ENCODE data around the gene POLR1G.

Gene POLR1G

GRCh38 chr19:45428384-45429231 is 22.2 kb downstream of the POLR1G start:
- TF ChIP-seq TAF1 (IDR thresholded peaks at IDR 0.05; ENCODE audit: low read depth), result no peak
- no peak for TF ChIP-seq REST (IDR thresholded peaks at IDR 0.05; ENCODE audit: low read depth)
- no peak for TF ChIP-seq NFIC (IDR thresholded peaks at IDR 0.05)
- 0 out of 2 replicates have a peak, but pooled peaks have one; percentile 51 for TF ChIP-seq ZBTB7A (IDR thresholded peaks at IDR 0.05; ENCODE audit: low read depth)
- TF ChIP-seq CREB1 (IDR thresholded peaks at IDR 0.05; ENCODE audit: low read depth), result no peak
- no peak for TF ChIP-seq YY1 (IDR thresholded peaks at IDR 0.05; ENCODE audit: low read depth)
- TF ChIP-seq MAX (IDR thresholded peaks at IDR 0.05), result no peak
- TF ChIP-seq EGR1 (IDR thresholded peaks at IDR 0.05), result no peak

GRCh38 chr19:45437328-45437727 is 30.9 kb downstream of the POLR1G start:
- TF ChIP-seq MAX (IDR thresholded peaks at IDR 0.05) (no peak), ZBTB7A (IDR thresholded peaks at IDR 0.05; ENCODE audit: low read depth) (no peak), TAF1 (IDR thresholded peaks at IDR 0.05; ENCODE audit: low read depth) (no peak), EP300 (IDR thresholded peaks at IDR 0.05; ENCODE audit: borderline replicate concordance) (no peak), NFIC (IDR thresholded peaks at IDR 0.05) (no peak), EGR1 (IDR thresholded peaks at IDR 0.05) (no peak), FOXM1 (IDR thresholded peaks at IDR 0.05; ENCODE audit: borderline replicate concordance, low read depth) (no peak)

GRCh38 chr19:45439190-45439568 is 32.7 kb downstream of the POLR1G start:
- TF ChIP-seq EP300 (IDR thresholded peaks at IDR 0.05; ENCODE audit: borderline replicate concordance), result no peak
- TF ChIP-seq MAX (IDR thresholded peaks at IDR 0.05), result no peak
- no peak for TF ChIP-seq ZBTB7A (IDR thresholded peaks at IDR 0.05; ENCODE audit: low read depth)
- no peak for TF ChIP-seq USF1 (IDR thresholded peaks at IDR 0.05)
- no peak for TF ChIP-seq NFIC (IDR thresholded peaks at IDR 0.05)
- no peak for TF ChIP-seq CEBPB (IDR thresholded peaks at IDR 0.05)
- no peak for TF ChIP-seq CREB1 (IDR thresholded peaks at IDR 0.05; ENCODE audit: low read depth)
- TF ChIP-seq FOXM1 (IDR thresholded peaks at IDR 0.05; ENCODE audit: borderline replicate concordance, low read depth), result no peak
- TF ChIP-seq TEAD4 (IDR thresholded peaks at IDR 0.05), result no peak
- TF ChIP-seq EGR1 (IDR thresholded peaks at IDR 0.05), result no peak
- no peak for TF ChIP-seq TAF1 (IDR thresholded peaks at IDR 0.05; ENCODE audit: low read depth)
- TF ChIP-seq RAD21 (IDR thresholded peaks at IDR 0.05; ENCODE audit: low read depth), result no peak
- TF ChIP-seq REST (IDR thresholded peaks at IDR 0.05; ENCODE audit: low read depth), result no peak

GRCh38 chr19:45439569-45440258 is 33.3 kb downstream of the POLR1G start:
- TF ChIP-seq REST (IDR thresholded peaks at IDR 0.05; ENCODE audit: low read depth) (no peak), EGR1 (IDR thresholded peaks at IDR 0.05) (no peak), FOXM1 (IDR thresholded peaks at IDR 0.05; ENCODE audit: borderline replicate concordance, low read depth) (no peak), TEAD4 (IDR thresholded peaks at IDR 0.05) (no peak), USF1 (IDR thresholded peaks at IDR 0.05) (no peak), YY1 (IDR thresholded peaks at IDR 0.05; ENCODE audit: low read depth) (peak; percentile 79), CREB1 (IDR thresholded peaks at IDR 0.05; ENCODE audit: low read depth) (no peak), EP300 (IDR thresholded peaks at IDR 0.05; ENCODE audit: borderline replicate concordance) (no peak), NFIC (IDR thresholded peaks at IDR 0.05) (no peak), TCF12 (IDR thresholded peaks at IDR 0.05; ENCODE audit: low read depth) (peak; percentile 16; the same call in 1 of the 2 replicates), MAX (IDR thresholded peaks at IDR 0.05) (0 out of 2 replicates have a peak, but pooled peaks have one; percentile 37), RAD21 (IDR thresholded peaks at IDR 0.05; ENCODE audit: low read depth) (peak; percentile 78), ZBTB7A (IDR thresholded peaks at IDR 0.05; ENCODE audit: low read depth) (peak; percentile 34; the same call in 1 of the 2 replicates), TAF1 (IDR thresholded peaks at IDR 0.05; ENCODE audit: low read depth) (no peak), CEBPB (IDR thresholded peaks at IDR 0.05) (no peak)

Measured in Ishikawa (cell line).